Left renal pelvis (tissue), 4 donors: ENCODE measurements around the gene PLAAT3. TPM values are rescaled to one million over a fixed set of nuclear protein-coding genes. Genes with fewer than 3 reads are reported as not detected.
"Not testable (repeated sequence)": the region's sequence is repeated elsewhere in the genome, so short reads cannot be mapped to it uniquely, and the experiment has no call there.

Source experiments
- DNase-seq, 4 donors: peaks; one replicate each; pipeline ENCODE4 v3.0.0-alpha.2; 2013; ENCODE audit warnings: low read depth in 4 of 4, low spot score in 3 of 4
- polyA plus RNA-seq, 4 donors: library from polyadenylated mRNA; unstranded; fragments of 120-200 nt; gene quantifications; one replicate each; pipeline ENCODE4 v1.2.1, GENCODE V29; 2013; ENCODE audit not compliant: insufficient read length in 4 of 4

PLAAT3 gene
- polyA plus RNA-seq, 4 donors, result 9.4 to 23.0 (median 13.2) TPM

GRCh38 chr11:63547061-63547460 lies 67.2 kb downstream of the PLAAT3 start:
- DNase-seq, result no peak

- DNase-seq, result no peak
Observed at GRCh38 chr11:63543711-63544110, 70.5 kb downstream of the PLAAT3 start.

- not testable (repeated sequence) for DNase-seq
Observed at GRCh38 chr11:63542506-63542905, 71.7 kb downstream of the PLAAT3 start.

- DNase-seq, result no peak
Observed at GRCh38 chr11:63537293-63538101, 76.7 kb downstream of the PLAAT3 start.

GRCh38 chr11:63536669-63537292 lies 77.5 kb downstream of the PLAAT3 start, which contains the start of gene PLAAT4:
TSS of gene PLAAT4 (plus strand) at chr11:63536808. CDS start at chr11:63536869, 61 bp downstream.
- no peak for DNase-seq

- DNase-seq, result no peak
Observed at GRCh38 chr11:63535734-63536133, 78.5 kb downstream of the PLAAT3 start.

- DNase-seq, result no peak
Observed at GRCh38 chr11:63534895-63535461, 79.3 kb downstream of the PLAAT3 start.

GRCh38 chr11:63534076-63534475 lies 80.2 kb downstream of the PLAAT3 start:
- no peak for DNase-seq

- DNase-seq, result no peak
Observed at GRCh38 chr11:63532799-63533475, 81.3 kb downstream of the PLAAT3 start.

- no peak for DNase-seq
Observed at GRCh38 chr11:63532117-63532516, 82.1 kb downstream of the PLAAT3 start.

- DNase-seq, result not testable (repeated sequence)
Observed at GRCh38 chr11:63531074-63531792, 83.0 kb downstream of the PLAAT3 start.

- no peak for DNase-seq
Observed at GRCh38 chr11:63530021-63530420, 84.2 kb downstream of the PLAAT3 start.

- not testable (repeated sequence) for DNase-seq
Observed at GRCh38 chr11:63529373-63529772, 84.9 kb downstream of the PLAAT3 start.

GRCh38 chr11:63528729-63529278 lies 85.4 kb downstream of the PLAAT3 start:
- not testable (repeated sequence) for DNase-seq

GRCh38 chr11:63528156-63528555 lies 86.1 kb downstream of the PLAAT3 start:
- DNase-seq, result not testable (repeated sequence)

- no peak for DNase-seq
Observed at GRCh38 chr11:63527667-63528066, 86.6 kb downstream of the PLAAT3 start.
